Activated CD8-positive, alpha-beta T cell treated with anti-CD3 and anti-CD28 coated beads for 36 hours (primary cell): ENCODE data around the gene PLSCR1. TPM values are rescaled to one million over a fixed set of nuclear protein-coding genes. Genes with fewer than 3 reads are reported as not detected.

Source experiments
- ATAC-seq: fragments of 200-7000 bp; cut with Tn5 transposase; one replicate; pipeline ENCODE4 v1.10.0; 2021; ENCODE audit warnings: mild to moderate bottlenecking, moderate library complexity
- CTCF ChIA-PET: fragments of 350-600 bp; sonication (Branson Sonifier 250); formaldehyde crosslinking; loops from one replicate; lab custom pipeline; 2021; ENCODE audit warnings: antibody characterized with exemption; lab: Charles Lee
- POLR2A ChIA-PET: fragments of 350-600 bp; sonication (Branson Sonifier 250); formaldehyde crosslinking; loops from one replicate; lab custom pipeline; 2021; ENCODE audit warnings: antibody characterized with exemption; lab: Charles Lee
- DNase-seq: peaks from one replicate; pipeline ENCODE4 v3.0.0-alpha.2; 2020
- H3K27ac Mint-ChIP-seq: one replicate; pipeline ENCODE4 v1.8.0; 2021; ENCODE audit warnings: mild to moderate bottlenecking, mixed read lengths
- H3K27me3 Mint-ChIP-seq: one replicate; pipeline ENCODE4 v1.8.0; 2021; ENCODE audit warnings: mixed read lengths
- H3K36me3 Mint-ChIP-seq: one replicate; pipeline ENCODE4 v1.8.0; 2021; ENCODE audit warnings: low read depth, mixed read lengths
- H3K4me1 Mint-ChIP-seq: one replicate; pipeline ENCODE4 v1.8.0; 2021; ENCODE audit warnings: low read depth, mixed read lengths
- H3K4me3 Mint-ChIP-seq: one replicate; pipeline ENCODE4 v1.8.0; 2021; ENCODE audit warnings: mild to moderate bottlenecking, moderate library complexity, mixed read lengths
- H3K9me3 Mint-ChIP-seq: one replicate; pipeline ENCODE4 v1.8.0; 2021; ENCODE audit warnings: mixed read lengths
- CTCF ChIP-seq: fragments of 200-600 bp; IDR thresholded peaks from one replicate; pipeline ENCODE4 v1.8.0; 2022; ENCODE audit warnings: antibody characterized with exemption, mild to moderate bottlenecking
- intact Hi-C: fragments of 100-400 bp; cut with micrococcal nuclease; formaldehyde crosslinking; loops from one replicate; pipeline ENCODE4 v1.10.0; 2022
- total RNA-seq, 2 experiments: library from RNA; stranded (reverse); gene quantifications; one replicate each; pipeline ENCODE4 v1.2.3, GENCODE V29; 2021

Gene PLSCR1
- total RNA-seq, 2 experiments from 2014 or later, result 36.4 to 38.9 TPM

- POLR2A ChIA-PET, result no interaction called here
Observed at GRCh38 chr3:146555311-146555710, 10.9 kb upstream of the PLSCR1 start.

GRCh38 chr3:146554151-146554760 is 9.8 kb upstream of the PLSCR1 start:
- no peaks in the 10 kb centered on the region for H3K36me3 Mint-ChIP-seq
- H3K4me1 Mint-ChIP-seq, result peaks cover 30% of the 10 kb centered on the region
- no peak overlapping the region for H3K27ac Mint-ChIP-seq
- no peak for TF ChIP-seq CTCF
- intact Hi-C loops, result no loop called here
- ATAC-seq, result no peak
- no peaks in the 10 kb centered on the region for H3K9me3 Mint-ChIP-seq
- POLR2A ChIA-PET, result interaction anchor here (1.0 kb wide), 1 partner anchor 11 kb away, joined by 3 read pairs; no protein-coding TSS in a partner anchor
- peaks cover 3% of the 10 kb centered on the region for H3K27me3 Mint-ChIP-seq
- H3K4me3 Mint-ChIP-seq, result no peak overlapping the region
- DNase-seq, result peak; percentile 14
- CTCF ChIA-PET, result no interaction called here

More at GRCh38 chr3:146555311-146555710, 10.9 kb upstream of the PLSCR1 start:
- Mint-ChIP-seq H3K27ac (no peak overlapping the region), H3K4me1 (peaks cover 21% of the 10 kb centered on the region), H3K36me3 (no peaks in the 10 kb centered on the region), H3K4me3 (no peak overlapping the region), H3K27me3 (peaks cover 3% of the 10 kb centered on the region), H3K9me3 (no peaks in the 10 kb centered on the region)
- ATAC-seq, result no peak
- CTCF ChIA-PET, result interaction anchor here (1.2 kb wide), 1 partner anchor 23 kb away, joined by 3 read pairs; no protein-coding TSS in a partner anchor
- intact Hi-C loops, result no loop called here
- no peak for DNase-seq
- no peak for TF ChIP-seq CTCF

- DNase-seq (peak; percentile 38), ATAC-seq (peak; percentile 69)
- Mint-ChIP-seq H3K4me1 (peaks cover 49% of the 10 kb centered on the region), H3K9me3 (no peaks in the 10 kb centered on the region), H3K27ac (no peak overlapping the region), H3K27me3 (peaks cover 3% of the 10 kb centered on the region), H3K36me3 (no peaks in the 10 kb centered on the region), H3K4me3 (no peak overlapping the region)
- ChIA-PET CTCF (interaction anchor here (1.2 kb wide), 1 partner anchor 27 kb away, joined by 3 read pairs; no protein-coding TSS in a partner anchor), POLR2A (interaction anchor here (0.6 kb wide), 1 partner anchor 623 kb away, joined by 4 read pairs; no protein-coding TSS in a partner anchor)
- TF ChIP-seq CTCF, result no peak
- intact Hi-C loops, result no loop called here
Observed at GRCh38 chr3:146550743-146551510, 6.5 kb upstream of the PLSCR1 start.

GRCh38 chr3:146550070-146550615 is 5.7 kb upstream of the PLSCR1 start:
- CTCF ChIA-PET, result no interaction called here
- Mint-ChIP-seq H3K4me1 (peaks cover 49% of the 10 kb centered on the region), H3K27ac (no peak overlapping the region)

More at GRCh38 chr3:146550070-146550615, 5.7 kb upstream of the PLSCR1 start:
- POLR2A ChIA-PET, result no interaction called here
- intact Hi-C loops, result no loop called here
- no peak for TF ChIP-seq CTCF
- Mint-ChIP-seq H3K9me3 (no peaks in the 10 kb centered on the region), H3K36me3 (no peaks in the 10 kb centered on the region), H3K27me3 (peaks cover 3% of the 10 kb centered on the region), H3K4me3 (no peak overlapping the region)
- DNase-seq (no peak), ATAC-seq (no peak)
